Bronchial epithelial cell (primary cell): ENCODE data around the gene GOLGA8Q. TPM values are rescaled to one million over a fixed set of nuclear protein-coding genes. Genes with fewer than 3 reads are reported as not detected.
"Not testable (repeated sequence)": the region's sequence is repeated elsewhere in the genome, so short reads cannot be mapped to it uniquely, and the experiment has no call there.

ENCODE experiments used
- DNase-seq: peaks from one replicate; pipeline ENCODE4 v3.0.0-alpha.2; 2010; ENCODE audit warnings: low read depth
- FAIRE-seq: peaks from 2 replicates; lab custom pipeline; 2011; peaks lifted over from hg19 to GRCh38; lab: Jason Lieb, UNC
- H3K27me3 ChIP-seq: 2 replicates; pipeline ENCODE4 v1.5.1; 2011; ENCODE audit warnings: low read length; ENCODE audit not compliant: control insufficient read depth, insufficient read depth
- H3K36me3 ChIP-seq: 2 replicates; pipeline ENCODE4 v1.5.1; 2011; ENCODE audit warnings: low read length; ENCODE audit not compliant: control insufficient read depth, insufficient read depth
- H3K4me3 ChIP-seq: 2 replicates; pipeline ENCODE4 v1.5.1; 2011; ENCODE audit warnings: mild to moderate bottlenecking, low read depth, low read length, control low read depth
- total RNA-seq: library from RNA; depleted of rRNA; stranded (reverse); fragments of >200 nt; gene quantifications from 2 replicates; pipeline ENCODE4 v1.2.1, GENCODE V29; 2014

The GOLGA8Q gene
- 0.79 and 2.2 TPM in 2 replicates for total RNA-seq

DNA sequence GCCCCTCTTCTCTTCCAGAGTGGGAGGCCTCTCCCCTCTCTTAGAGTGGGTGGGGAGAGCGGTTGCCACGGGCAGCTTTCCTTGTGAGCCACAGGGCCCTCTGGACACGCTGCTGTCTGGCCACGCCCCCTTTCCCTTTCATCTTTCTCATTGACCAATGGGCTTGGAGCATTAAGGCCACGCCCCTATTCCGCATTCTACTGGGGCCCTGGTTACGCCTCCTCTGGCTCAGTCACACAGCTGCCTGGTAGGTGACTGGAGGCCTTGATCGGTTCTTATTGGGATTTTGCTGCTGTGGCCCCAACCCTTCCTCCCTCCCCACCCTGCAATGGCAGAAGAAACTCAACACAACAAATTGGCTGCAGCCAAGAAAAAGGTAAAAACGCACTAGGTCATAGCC is at the start of gene GOLGA8Q:
GOLGA8Q (plus strand) TSS at position 301 of the 400 bp plus-strand sequence; CDS start at position 329, 28 bp downstream.
- FAIRE-seq, DNase-seq, H3K27me3 ChIP-seq, H3K36me3 ChIP-seq, H3K4me3 ChIP-seq: not testable (repeated sequence)

GRCh38 chr15:30502904-30503781 is 48.7 kb upstream of the GOLGA8Q start:
- not testable (repeated sequence) for FAIRE-seq, H3K4me3 ChIP-seq, H3K27me3 ChIP-seq, DNase-seq, H3K36me3 ChIP-seq

GRCh38 chr15:30504162-30504843 is 47.5 kb upstream of the GOLGA8Q start:
- not testable (repeated sequence) for H3K27me3 ChIP-seq, FAIRE-seq, DNase-seq, H3K36me3 ChIP-seq, H3K4me3 ChIP-seq

- not testable (repeated sequence) for DNase-seq, H3K36me3 ChIP-seq, FAIRE-seq, H3K4me3 ChIP-seq, H3K27me3 ChIP-seq
Measured at GRCh38 chr15:30514545-30514944, 37.3 kb upstream of the GOLGA8Q start.

DNA sequence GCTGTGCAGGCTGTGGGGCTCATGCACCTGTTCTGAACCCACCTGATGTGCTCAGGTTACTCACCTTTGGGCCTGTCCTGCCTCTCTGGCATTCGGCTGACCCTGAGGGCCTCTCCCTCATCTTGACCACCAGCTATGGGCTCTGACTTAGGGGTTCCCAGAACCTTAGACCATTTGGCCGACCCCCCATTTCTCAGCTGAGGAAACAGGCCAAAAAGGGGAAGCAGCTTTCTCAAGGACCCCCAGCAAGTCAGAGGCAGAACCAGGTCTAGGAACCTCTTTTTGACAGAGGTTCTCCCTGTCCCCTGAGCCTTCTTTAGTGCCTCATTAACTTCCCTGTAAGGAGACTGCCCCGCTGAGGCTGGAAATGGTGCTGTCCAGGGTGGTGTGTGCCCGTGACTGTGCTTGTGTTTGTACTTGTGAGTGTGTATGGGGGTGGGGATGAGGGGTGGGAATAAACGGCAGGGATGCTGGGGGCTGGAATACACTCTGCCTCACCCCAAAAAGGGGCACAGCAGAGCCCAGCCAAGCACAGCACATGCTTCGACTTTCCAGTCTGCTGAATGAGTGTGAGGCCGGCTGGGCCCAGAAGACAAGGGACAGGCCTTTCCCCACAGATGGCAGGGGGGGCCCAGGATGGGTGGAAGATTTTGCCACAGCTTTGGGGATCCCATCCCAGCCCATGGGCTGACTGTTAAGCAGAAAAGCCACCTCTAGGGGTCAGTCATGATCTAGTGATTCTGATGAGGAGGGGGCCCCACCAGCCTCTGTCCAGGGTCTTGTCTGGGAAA is 28.2 kb upstream of the GOLGA8Q start:
- not testable (repeated sequence) for H3K27me3 ChIP-seq, FAIRE-seq, H3K4me3 ChIP-seq, H3K36me3 ChIP-seq, DNase-seq

GRCh38 chr15:30525912-30526311 is 25.9 kb upstream of the GOLGA8Q start:
- not testable (repeated sequence) for FAIRE-seq, DNase-seq, H3K36me3 ChIP-seq, H3K4me3 ChIP-seq, H3K27me3 ChIP-seq

- FAIRE-seq, DNase-seq, H3K36me3 ChIP-seq, H3K27me3 ChIP-seq, H3K4me3 ChIP-seq: not testable (repeated sequence)
Measured at GRCh38 chr15:30529049-30529448, 22.8 kb upstream of the GOLGA8Q start.

DNA sequence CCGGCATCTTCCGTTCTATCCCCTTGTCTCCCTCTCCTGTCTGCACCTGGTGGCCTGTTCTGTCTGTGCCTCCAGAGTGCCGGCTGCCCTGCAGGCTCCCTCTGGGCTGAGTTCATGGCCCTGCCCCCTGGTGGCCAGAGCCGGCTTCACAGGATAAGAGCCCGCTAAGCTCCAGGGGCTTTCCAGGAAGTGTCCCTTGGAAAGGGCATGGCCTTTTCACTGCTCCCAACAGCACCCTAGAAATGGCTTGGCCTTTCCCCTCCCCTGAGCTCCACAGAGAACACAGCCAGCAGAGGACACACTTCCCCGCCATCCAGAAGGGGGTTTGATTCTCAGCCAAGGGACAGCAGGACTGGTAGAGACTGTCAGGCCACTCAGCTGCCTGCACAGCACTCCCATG is 15.1 kb downstream of the GOLGA8Q start:
- H3K4me3 ChIP-seq, H3K27me3 ChIP-seq, H3K36me3 ChIP-seq, FAIRE-seq, DNase-seq: not testable (repeated sequence)

GRCh38 chr15:30573012-30573491 is 21.2 kb downstream of the GOLGA8Q start:
- not testable (repeated sequence) for DNase-seq, H3K4me3 ChIP-seq, FAIRE-seq, H3K27me3 ChIP-seq, H3K36me3 ChIP-seq

DNA sequence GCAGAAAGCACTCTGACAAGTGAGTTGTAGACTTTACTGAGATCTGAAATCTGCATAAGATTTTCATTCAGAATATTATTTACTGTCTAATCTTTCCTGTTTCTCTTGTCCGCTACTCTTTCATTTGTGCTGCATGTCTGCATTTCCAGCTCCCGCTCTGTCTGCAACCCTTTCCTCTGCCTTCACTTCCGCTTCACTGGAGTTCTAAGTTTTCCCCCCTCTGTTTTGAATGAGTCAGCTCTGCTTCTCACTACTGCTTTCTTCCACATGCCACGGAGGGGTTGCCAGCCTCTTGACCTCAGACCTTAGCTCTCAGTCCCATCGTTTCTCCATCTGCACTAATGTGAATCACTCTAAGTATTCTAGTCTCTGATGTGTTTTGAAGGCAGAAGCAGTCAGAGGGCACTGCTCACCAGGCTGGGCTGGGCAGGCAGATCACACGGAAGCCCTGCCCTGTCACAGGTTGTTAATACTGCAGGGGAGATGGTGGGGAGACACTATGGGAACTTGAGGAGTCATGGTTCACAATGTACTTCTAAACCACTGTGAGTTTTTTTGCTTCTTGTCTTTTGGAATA is 27.6 kb downstream of the GOLGA8Q start:
- not testable (repeated sequence) for DNase-seq, H3K36me3 ChIP-seq, H3K4me3 ChIP-seq, H3K27me3 ChIP-seq, FAIRE-seq

GRCh38 chr15:30580716-30581115 is 28.9 kb downstream of the GOLGA8Q start:
- DNase-seq, H3K36me3 ChIP-seq, H3K4me3 ChIP-seq, FAIRE-seq, H3K27me3 ChIP-seq: not testable (repeated sequence)

GRCh38 chr15:30598953-30599352 is 47.1 kb downstream of the GOLGA8Q start:
- DNase-seq, H3K4me3 ChIP-seq, FAIRE-seq, H3K36me3 ChIP-seq, H3K27me3 ChIP-seq: not testable (repeated sequence)

GRCh38 chr15:30603796-30604195 is 51.9 kb downstream of the GOLGA8Q start, which contains the start of gene GOLGA8H:
Gene GOLGA8H, plus strand, starts transcription at chr15:30604028. Its CDS starts 98 bp downstream, at chr15:30604126.
- not testable (repeated sequence) for DNase-seq, FAIRE-seq, H3K4me3 ChIP-seq, H3K36me3 ChIP-seq, H3K27me3 ChIP-seq
